ENCODE data around the gene RFX8. TPM values are rescaled to one million over a fixed set of nuclear protein-coding genes. Genes with fewer than 3 reads are reported as not detected.
A peak's percentile ranks its signal among the peaks of the same experiment; 100 is the strongest.

RFX8 gene
- total and polyA plus RNA-seq, 2 of the 4 experiments (the other 2 are of a cell fraction): 2.9 to 5.3 TPM

GRCh38 chr2:101473911-101474701 is 806 bp downstream of the RFX8 start:
- in situ Hi-C loops (cut with MboI; ENCODE audit: low sequenced_read_pairs): no loop called here
- Histone ChIP-seq H3K18ac (ENCODE audit: low read depth, low read length) (peak overlapping the region; percentile 91), H3K79me1 (ENCODE audit: low read depth in 1 of 2, low read length in 2 of 2) (peaks cover 15 to 40% of the 10 kb centered on the region in 2 experiments), H3K9me1 (ENCODE audit: insufficient read depth, low read length) (0 out of 2 replicates have a peak, but pooled peaks cover 4% of the 10 kb centered on the region), H4K91ac (ENCODE audit: insufficient read depth, low read depth, low read length) (peak overlapping the region; percentile 95), H2BK20ac (ENCODE audit: low read depth, low read length) (peak overlapping the region; percentile 27), H4K5ac (ENCODE audit: low read depth, low read length) (peak overlapping the region; percentile 94), H4K20me1 (ENCODE audit: insufficient read depth, low read length) (no peaks in the 10 kb centered on the region), H3K36me3 (ENCODE audit: control insufficient read depth, insufficient read depth, low read length) (no peaks in the 10 kb centered on the region), H2AK5ac (ENCODE audit: low read depth, low read length) (peak overlapping the region; percentile 81; the same call in 1 of the 2 replicates), H3K23ac (ENCODE audit: low read depth, low read length) (peak overlapping the region; percentile 92), H3K14ac (replicated peaks; ENCODE audit: low read depth, low read length) (peak overlapping the region; percentile 97), H3K9me3 (ENCODE audit: control insufficient read depth, insufficient read depth, low read length) (no peaks in the 10 kb centered on the region), H2AK9ac (replicated peaks; ENCODE audit: low read depth, low read length, poor library complexity) (peak overlapping the region; percentile 95), H2BK15ac (ENCODE audit: low read depth, low read length) (peak overlapping the region; percentile 94; the same call in 2 of the 3 replicates), H2BK120ac (ENCODE audit: low read depth, low read length) (peak overlapping the region; percentile 90), H3K4me2 (ENCODE audit: low read depth, low read length) (peak overlapping the region; percentile 95), H3K56ac (ENCODE audit: extremely low read depth, insufficient read depth, low read length) (peak overlapping the region; percentile 97), H4K8ac (ENCODE audit: low read depth in 2 of 2, low read length in 2 of 2) (peak overlapping the region; percentile 96 to 97), H3K27me3 (ENCODE audit: control insufficient read depth, insufficient read depth, low read length) (no peaks in the 10 kb centered on the region), H3K9ac (ENCODE audit: low read depth, low read length) (peak overlapping the region; percentile 70), H3K27ac (ENCODE audit: insufficient read depth, low read length) (peak overlapping the region; percentile 92), H2BK5ac (ENCODE audit: low read depth, low read length, poor library complexity, severe bottlenecking) (peak overlapping the region; percentile 95), H3K4me1 (ENCODE audit: control insufficient read depth, insufficient read depth, low read length) (peaks cover 4% of the 10 kb centered on the region), H2AFZ (replicated peaks; ENCODE audit: low read length, poor library complexity) (peak overlapping the region; percentile 93), H3K4me3 (ENCODE audit: insufficient read depth, low read depth, low read length) (peak overlapping the region; percentile 67), H3K4ac (ENCODE audit: low read depth, low read length) (peak overlapping the region; percentile 93)
- ATAC-seq (ENCODE audit: low read depth): peak; percentile 80
- ChIA-PET CTCF (interaction anchor here (0.6 kb wide), 1 partner anchor 29 kb away, joined by 3 read pairs; no protein-coding TSS in a partner anchor), POLR2A (ENCODE audit: unreplicated experiment) (interaction anchor here (0.6 to 1.6 kb wide), 5 partner anchors 9 to 272 kb away, joined by 3 to 6 read pairs (median 4); partner anchors contain the start of gene MAP4K4)
- intact Hi-C loops (cut with micrococcal nuclease): loop anchor here (5.0 kb wide), 1 partner anchor 223 kb away; the partner anchor contains the start of gene MAP4K4
- TF ChIP-seq CHD1 (IDR thresholded peaks at IDR 0.05; ENCODE audit: low read depth, low read length) (no peak), MXI1 (IDR thresholded peaks at IDR 0.05; ENCODE audit: borderline replicate concordance, low read depth, low read length) (0 out of 2 replicates have a peak, but pooled peaks have one; percentile 17), SMC3 (IDR thresholded peaks at IDR 0.05; ENCODE audit: low read depth, low read length) (no peak), USF2 (IDR thresholded peaks at IDR 0.05; ENCODE audit: low read depth, low read length) (no peak), ELK1 (IDR thresholded peaks at IDR 0.05; ENCODE audit: borderline replicate concordance, low read depth, low read length) (no peak), CEBPB (IDR thresholded peaks at IDR 0.05; ENCODE audit: low read depth, low read length) (no peak), MAZ (IDR thresholded peaks at IDR 0.05; ENCODE audit: borderline replicate concordance, low read depth, low read length) (0 out of 2 replicates have a peak, but pooled peaks have one; percentile 18)
- dilution Hi-C loops (cut with HindIII; ENCODE audit: low sequenced_read_pairs, unreplicated experiment): no loop called here
- 0% methylated on average over 9 of the region's 92 CpGs; no CpG with 5 or more reads in 1 of the 2 experiments for WGBS, 2 experiments (ENCODE audit: extremely low coverage in 2 of 2, insufficient read length in 1 of 2)
- no TSS peak for BruUV-seq (replicated peaks)
- DNase-seq: peak; percentile 45

Data from IMR-90 (cell line).